Natural killer cell (primary cell): ENCODE data around the gene XRCC5. TPM values are rescaled to one million over a fixed set of nuclear protein-coding genes. Genes with fewer than 3 reads are reported as not detected.

Experiments used
- ATAC-seq, 3 donors: fragments of 150-1000 bp in 2 of 3; fragments of 200-7000 bp in 1 of 3; cut with Tn5 transposase; 1 replicate in 1 of 3; 2 replicates in 2 of 3; pipeline ENCODE4 v1.10.0; 2021; ENCODE audit warnings: mild to moderate bottlenecking in 2 of 3, moderate library complexity in 2 of 3
- DNase-seq, 2 donors: peaks; one replicate each; pipeline versions ENCODE4 v3.0.0 to v3.0.0-alpha.2; 2013 to 2021; ENCODE audit warnings: mixed read lengths in 1 of 2
- H3K27ac ChIP-seq: one replicate; pipeline ENCODE4 v1.5.1; 2013; ENCODE audit warnings: mild to moderate bottlenecking, low read length
- H3K27me3 ChIP-seq: one replicate; pipeline ENCODE4 v1.6.1; 2013; ENCODE audit warnings: low read length; ENCODE audit not compliant: control insufficient read depth, insufficient read depth
- H3K36me3 ChIP-seq: one replicate; pipeline ENCODE4 v1.6.1; 2013; ENCODE audit warnings: low read length; ENCODE audit not compliant: control insufficient read depth, insufficient read depth
- H3K4me1 ChIP-seq: one replicate; pipeline ENCODE4 v1.6.1; 2013; ENCODE audit warnings: low read length; ENCODE audit not compliant: control insufficient read depth, insufficient read depth
- H3K4me3 ChIP-seq: one replicate; pipeline ENCODE4 v1.5.1; 2013; ENCODE audit warnings: low read length
- H3K9me3 ChIP-seq: one replicate; pipeline ENCODE4 v1.6.1; 2013; ENCODE audit warnings: low read length; ENCODE audit not compliant: control insufficient read depth, insufficient read depth
- H3K27ac Mint-ChIP-seq, 2 donors: one replicate each; pipeline ENCODE4 v1.8.0; 2022; ENCODE audit warnings: mild to moderate bottlenecking in 2 of 2, mixed read lengths in 2 of 2, moderate library complexity in 1 of 2
- H3K27me3 Mint-ChIP-seq, 2 donors: one replicate each; pipeline ENCODE4 v1.8.0; 2022; ENCODE audit warnings: low read depth in 2 of 2, mixed read lengths in 2 of 2
- H3K36me3 Mint-ChIP-seq: one replicate; pipeline ENCODE4 v1.8.0; 2022; ENCODE audit warnings: mixed read lengths
- H3K4me1 Mint-ChIP-seq, 2 donors: one replicate each; pipeline ENCODE4 v1.8.0; 2022; ENCODE audit warnings: mixed read lengths in 2 of 2
- H3K4me3 Mint-ChIP-seq: one replicate; pipeline ENCODE4 v1.8.0; 2022; ENCODE audit warnings: mild to moderate bottlenecking, moderate library complexity, mixed read lengths
- H3K9me3 Mint-ChIP-seq, 2 donors: one replicate each; pipeline ENCODE4 v1.8.0; 2022; ENCODE audit warnings: mixed read lengths in 2 of 2
- WGBS: methylation state at CpG from one replicate; pipeline ENCODE4 v1.1.7; 2013; ENCODE audit warnings: missing lambda C conversion rate; ENCODE audit not compliant: insufficient coverage; 5-methylcytosine and 5-hydroxymethylcytosine counted together
- intact Hi-C: fragments of 100-400 bp; cut with micrococcal nuclease; formaldehyde crosslinking; loops from one replicate; pipeline ENCODE4 v1.14.2; 2022
- total RNA-seq, 4 donors: library from RNA; stranded (reverse); fragments of 120-200 nt in 1 of 4; gene quantifications; one replicate each; pipeline versions ENCODE4 v1.2.3 to v1.2.4, GENCODE V29; 2013 to 2022
- TF ChIP-seq, protein P1 (sequence below): fragments of 200-600 bp; IDR thresholded peaks from one replicate; pipeline ENCODE4 v1.8.0; 2022; ENCODE audit warnings: antibody characterized with exemption

Gene XRCC5
- total RNA-seq, 3 donors from 2014 or later (not counting 1 experiment from before 2014, with no cell fraction given): 188 to 220 (median 201) TPM

DNA sequence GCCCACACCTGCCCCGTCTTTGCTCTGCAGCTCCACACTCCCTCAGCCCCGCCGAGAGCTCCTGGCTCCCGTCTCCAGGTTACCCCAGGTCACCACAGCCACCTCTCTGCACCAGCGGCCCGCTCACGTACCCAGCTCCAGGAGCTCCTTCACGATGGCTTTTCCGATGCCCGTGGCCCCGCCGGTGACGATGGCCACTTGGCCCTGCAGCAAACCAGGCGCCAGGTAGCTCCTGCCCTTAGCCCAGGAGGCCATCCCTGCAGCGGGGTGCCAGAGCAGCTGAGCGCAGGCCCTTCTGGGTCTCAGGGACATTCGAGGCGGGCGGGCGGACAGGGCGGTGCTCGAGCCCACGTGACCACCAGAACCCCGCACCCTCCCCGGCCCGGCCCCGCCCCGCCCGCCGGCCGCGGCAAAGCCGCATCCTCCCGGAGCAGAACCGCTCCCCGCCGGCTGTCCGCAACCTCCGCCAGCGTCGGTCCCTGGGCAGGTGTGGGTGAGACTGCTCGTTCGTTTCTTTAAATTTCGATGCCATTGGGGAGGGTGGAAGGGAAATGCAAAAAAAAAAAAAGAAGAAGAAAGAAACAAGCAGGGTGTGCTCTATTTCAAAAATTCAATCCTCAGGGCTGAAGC lies 27.5 kb upstream of the XRCC5 start, which contains the start of the genes PECR and TMEM169:
PECR (minus strand) TSS at position 323 of the 630 bp plus-strand sequence; CDS start at position 255, 68 bp downstream.
TMEM169 (plus strand) TSS at position 433 of the 630 bp plus-strand sequence. CDS start 14,045 bp downstream, outside the sequence.
- Histone ChIP-seq H3K4me1 (peaks cover 38% of the 10 kb centered on the region), H3K27me3 (no peaks in the 10 kb centered on the region), H3K27ac (peak within 1 kb of the TSS; percentile 71), H3K4me3 (peak within 1 kb of the TSS; percentile 75), H3K36me3 (no peaks in the 10 kb centered on the region), H3K9me3 (no peaks in the 10 kb centered on the region)
- peaks cover 42 to 45% of the 10 kb centered on the region in 2 donors for H3K4me1 Mint-ChIP-seq
- H3K4me3 Mint-ChIP-seq: peak within 1 kb of the TSS; percentile 99
- H3K36me3 Mint-ChIP-seq: no peaks in the 10 kb centered on the region
- no peaks in the 10 kb centered on the region for H3K27me3 Mint-ChIP-seq
- WGBS: under 1% methylated on average over 44 of the region's 44 CpGs
- no peaks in the 10 kb centered on the region for H3K9me3 Mint-ChIP-seq
- ATAC-seq: peak; percentile 94 to 97 (median 95)
- DNase-seq: peak; percentile 72 to 81
- intact Hi-C loops: no loop called here
- TF ChIP-seq, protein P1, sequence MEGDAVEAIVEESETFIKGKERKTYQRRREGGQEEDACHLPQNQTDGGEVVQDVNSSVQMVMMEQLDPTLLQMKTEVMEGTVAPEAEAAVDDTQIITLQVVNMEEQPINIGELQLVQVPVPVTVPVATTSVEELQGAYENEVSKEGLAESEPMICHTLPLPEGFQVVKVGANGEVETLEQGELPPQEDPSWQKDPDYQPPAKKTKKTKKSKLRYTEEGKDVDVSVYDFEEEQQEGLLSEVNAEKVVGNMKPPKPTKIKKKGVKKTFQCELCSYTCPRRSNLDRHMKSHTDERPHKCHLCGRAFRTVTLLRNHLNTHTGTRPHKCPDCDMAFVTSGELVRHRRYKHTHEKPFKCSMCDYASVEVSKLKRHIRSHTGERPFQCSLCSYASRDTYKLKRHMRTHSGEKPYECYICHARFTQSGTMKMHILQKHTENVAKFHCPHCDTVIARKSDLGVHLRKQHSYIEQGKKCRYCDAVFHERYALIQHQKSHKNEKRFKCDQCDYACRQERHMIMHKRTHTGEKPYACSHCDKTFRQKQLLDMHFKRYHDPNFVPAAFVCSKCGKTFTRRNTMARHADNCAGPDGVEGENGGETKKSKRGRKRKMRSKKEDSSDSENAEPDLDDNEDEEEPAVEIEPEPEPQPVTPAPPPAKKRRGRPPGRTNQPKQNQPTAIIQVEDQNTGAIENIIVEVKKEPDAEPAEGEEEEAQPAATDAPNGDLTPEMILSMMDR: no peak
- H3K27ac Mint-ChIP-seq: peak within 1 kb of the TSS; percentile 85 to 87

DNA sequence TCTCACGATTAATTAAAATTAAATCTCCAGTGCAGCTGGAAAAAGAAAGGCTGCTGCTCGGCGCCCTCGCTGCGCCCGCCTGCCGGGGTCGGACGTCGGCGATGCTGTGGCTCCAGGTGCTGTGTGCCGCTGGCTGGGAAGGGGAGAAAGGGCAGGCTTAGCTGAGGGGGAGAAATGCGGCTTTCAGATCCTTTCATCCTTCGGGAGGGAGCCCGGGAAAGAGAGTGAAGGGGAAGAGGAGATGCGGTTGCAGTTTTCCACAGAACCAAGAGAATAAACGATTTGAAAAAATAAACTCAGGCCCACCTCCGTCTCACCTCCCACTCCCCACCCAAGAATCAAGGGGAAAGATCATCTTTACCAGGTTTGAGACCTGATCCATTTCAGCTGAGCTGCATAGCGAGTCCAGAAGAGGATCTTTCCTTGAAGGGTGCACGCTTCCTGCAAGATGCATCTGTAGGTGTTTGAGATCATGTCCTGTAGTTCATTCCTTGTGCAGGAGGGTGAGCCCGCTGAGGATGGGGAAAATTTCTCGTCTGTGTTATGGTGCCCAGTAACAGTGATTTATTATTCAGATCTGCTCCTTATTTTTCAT lies 26.9 kb upstream of the XRCC5 start:
- WGBS: 21% methylated on average over 20 of the region's 22 CpGs
- ATAC-seq: peak; percentile 16 to 36 (median 23)
- Mint-ChIP-seq H3K36me3 (no peaks in the 10 kb centered on the region), H3K27me3 (no peaks in the 10 kb centered on the region), H3K4me3 (peak overlapping the region; percentile 99), H3K27ac (peak overlapping the region; percentile 85 to 87), H3K4me1 (peaks cover 42 to 49% of the 10 kb centered on the region in 2 donors), H3K9me3 (no peaks in the 10 kb centered on the region)
- Histone ChIP-seq H3K4me1 (peaks cover 38% of the 10 kb centered on the region), H3K4me3 (peak overlapping the region; percentile 75), H3K36me3 (no peaks in the 10 kb centered on the region), H3K9me3 (no peaks in the 10 kb centered on the region), H3K27me3 (no peaks in the 10 kb centered on the region), H3K27ac (peak overlapping the region; percentile 71)
- intact Hi-C loops: no loop called here
- DNase-seq: peak in 1 of 2 donors; percentile 38
- TF ChIP-seq, protein P1: no peak

DNA sequence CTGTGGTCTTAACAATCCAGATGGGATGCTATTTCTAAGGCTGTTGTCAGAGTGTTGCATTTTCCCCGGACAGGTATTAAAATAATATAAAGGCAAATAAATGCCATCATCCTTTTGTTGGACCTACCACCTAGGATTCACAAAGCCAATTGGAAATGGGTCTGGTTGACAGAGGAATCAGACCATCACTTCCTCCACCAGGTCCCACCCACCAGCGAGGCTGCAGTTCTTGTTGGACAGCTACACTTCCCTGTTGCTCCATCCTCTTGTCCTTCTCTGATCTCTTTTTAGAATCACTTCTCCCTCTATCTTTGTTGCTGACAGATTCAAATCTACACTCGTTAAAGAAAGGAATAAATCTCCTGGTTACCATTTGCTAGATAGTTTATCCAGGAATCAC lies 26.3 kb upstream of the XRCC5 start:
- Mint-ChIP-seq H3K4me3 (peak overlapping the region; percentile 99), H3K27ac (peak overlapping the region; percentile 85 to 87), H3K4me1 (peaks cover 42 to 49% of the 10 kb centered on the region in 2 donors), H3K36me3 (no peaks in the 10 kb centered on the region), H3K27me3 (no peaks in the 10 kb centered on the region), H3K9me3 (no peaks in the 10 kb centered on the region)
- intact Hi-C loops: no loop called here
- no peaks in the 10 kb centered on the region for H3K9me3 ChIP-seq
- DNase-seq (peak in 1 of 2 donors; percentile 26), ATAC-seq (no peak)
- H3K27ac ChIP-seq: peak overlapping the region; percentile 71
- TF ChIP-seq, protein P1: no peak
- 64% methylated on average over 2 of the region's 3 CpGs for WGBS
- peaks cover 38% of the 10 kb centered on the region for H3K4me1 ChIP-seq
- no peaks in the 10 kb centered on the region for H3K27me3 ChIP-seq
- H3K4me3 ChIP-seq: no peak overlapping the region
- H3K36me3 ChIP-seq: no peaks in the 10 kb centered on the region
